ENCODE measurements around the gene TNS4.

DNA sequence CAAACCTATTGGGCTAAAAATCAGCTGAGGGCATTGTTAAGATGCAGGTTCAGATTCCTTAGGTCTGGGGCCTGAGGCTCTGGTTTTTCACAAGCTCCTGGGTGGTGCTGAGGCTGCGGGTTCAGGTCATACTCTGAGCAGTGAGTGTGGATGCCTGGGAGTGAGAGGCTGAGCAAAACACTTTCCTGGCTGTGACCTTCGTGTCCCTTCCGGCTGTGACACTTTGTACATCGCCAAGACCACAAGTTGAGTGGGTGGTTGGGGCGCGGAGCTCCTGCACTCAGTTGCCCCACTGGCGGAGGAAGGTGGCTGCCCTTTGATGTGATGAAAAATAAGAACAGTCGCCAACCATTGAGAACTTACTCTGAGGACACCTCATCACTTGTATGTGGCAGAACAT lies 39.0 kb upstream of the TNS4 start:
- TF ChIP-seq, protein P1, sequence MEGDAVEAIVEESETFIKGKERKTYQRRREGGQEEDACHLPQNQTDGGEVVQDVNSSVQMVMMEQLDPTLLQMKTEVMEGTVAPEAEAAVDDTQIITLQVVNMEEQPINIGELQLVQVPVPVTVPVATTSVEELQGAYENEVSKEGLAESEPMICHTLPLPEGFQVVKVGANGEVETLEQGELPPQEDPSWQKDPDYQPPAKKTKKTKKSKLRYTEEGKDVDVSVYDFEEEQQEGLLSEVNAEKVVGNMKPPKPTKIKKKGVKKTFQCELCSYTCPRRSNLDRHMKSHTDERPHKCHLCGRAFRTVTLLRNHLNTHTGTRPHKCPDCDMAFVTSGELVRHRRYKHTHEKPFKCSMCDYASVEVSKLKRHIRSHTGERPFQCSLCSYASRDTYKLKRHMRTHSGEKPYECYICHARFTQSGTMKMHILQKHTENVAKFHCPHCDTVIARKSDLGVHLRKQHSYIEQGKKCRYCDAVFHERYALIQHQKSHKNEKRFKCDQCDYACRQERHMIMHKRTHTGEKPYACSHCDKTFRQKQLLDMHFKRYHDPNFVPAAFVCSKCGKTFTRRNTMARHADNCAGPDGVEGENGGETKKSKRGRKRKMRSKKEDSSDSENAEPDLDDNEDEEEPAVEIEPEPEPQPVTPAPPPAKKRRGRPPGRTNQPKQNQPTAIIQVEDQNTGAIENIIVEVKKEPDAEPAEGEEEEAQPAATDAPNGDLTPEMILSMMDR (IDR thresholded peaks at IDR 0.05): no peak
- TF ChIP-seq POLR2A (IDR thresholded peaks at IDR 0.05): no peak

All from esophagus squamous epithelium (tissue), 4 donors.